Measurements from ENCODE around the gene ACMSD. TPM values are rescaled to one million over a fixed set of nuclear protein-coding genes. Genes with fewer than 3 reads are reported as not detected.

Gene ACMSD
- total RNA-seq, 4 donors from 2014 or later: not detected

DNA sequence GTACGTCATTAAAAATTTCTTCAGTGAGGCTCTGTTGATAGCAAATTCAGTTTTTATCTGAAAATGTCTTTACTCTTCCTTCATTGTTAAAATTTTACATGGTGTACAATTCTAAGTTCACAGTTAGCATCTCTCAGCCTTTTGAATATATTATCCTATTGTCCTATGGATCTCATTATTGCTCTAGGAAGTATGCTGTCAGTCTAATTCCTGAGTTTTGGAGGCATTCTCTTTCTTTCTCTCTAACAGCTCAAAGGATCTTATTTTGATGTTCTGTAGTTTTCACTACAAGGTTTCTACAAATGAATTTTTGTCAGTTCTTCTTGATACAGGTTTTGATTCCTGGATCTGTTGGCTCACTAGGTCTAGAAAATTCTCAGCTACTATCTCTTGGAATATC lies 2.9 kb upstream of the ACMSD start:
- Histone ChIP-seq H3K4me3 (no peak overlapping the region), H3K27ac (replicated peaks in 1 of 4) (no peak overlapping the region), H3K27me3 (no peaks in the 10 kb centered on the region), H3K36me3 (no peaks in the 10 kb centered on the region), H3K4me1 (no peaks in the 10 kb centered on the region), H3K9me3 (peaks cover 0 to 23% (median 15%) of the 10 kb centered on the region in 4 donors)
- 93% methylated on average over 1 of the region's 1 CpG for WGBS
- no peak for DNase-seq (ENCODE audit: extremely low spot score)
- TF ChIP-seq POLR2A (IDR thresholded peaks at IDR 0.05; ENCODE audit: low read depth) (no peak), POLR2AphosphoS5 (IDR thresholded peaks at IDR 0.05) (no peak), EP300 (IDR thresholded peaks at IDR 0.05) (no peak)
- TF ChIP-seq, protein P1, sequence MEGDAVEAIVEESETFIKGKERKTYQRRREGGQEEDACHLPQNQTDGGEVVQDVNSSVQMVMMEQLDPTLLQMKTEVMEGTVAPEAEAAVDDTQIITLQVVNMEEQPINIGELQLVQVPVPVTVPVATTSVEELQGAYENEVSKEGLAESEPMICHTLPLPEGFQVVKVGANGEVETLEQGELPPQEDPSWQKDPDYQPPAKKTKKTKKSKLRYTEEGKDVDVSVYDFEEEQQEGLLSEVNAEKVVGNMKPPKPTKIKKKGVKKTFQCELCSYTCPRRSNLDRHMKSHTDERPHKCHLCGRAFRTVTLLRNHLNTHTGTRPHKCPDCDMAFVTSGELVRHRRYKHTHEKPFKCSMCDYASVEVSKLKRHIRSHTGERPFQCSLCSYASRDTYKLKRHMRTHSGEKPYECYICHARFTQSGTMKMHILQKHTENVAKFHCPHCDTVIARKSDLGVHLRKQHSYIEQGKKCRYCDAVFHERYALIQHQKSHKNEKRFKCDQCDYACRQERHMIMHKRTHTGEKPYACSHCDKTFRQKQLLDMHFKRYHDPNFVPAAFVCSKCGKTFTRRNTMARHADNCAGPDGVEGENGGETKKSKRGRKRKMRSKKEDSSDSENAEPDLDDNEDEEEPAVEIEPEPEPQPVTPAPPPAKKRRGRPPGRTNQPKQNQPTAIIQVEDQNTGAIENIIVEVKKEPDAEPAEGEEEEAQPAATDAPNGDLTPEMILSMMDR (IDR thresholded peaks at IDR 0.05): no peak
- intact Hi-C loops (cut with DNase I): no loop called here

DNA sequence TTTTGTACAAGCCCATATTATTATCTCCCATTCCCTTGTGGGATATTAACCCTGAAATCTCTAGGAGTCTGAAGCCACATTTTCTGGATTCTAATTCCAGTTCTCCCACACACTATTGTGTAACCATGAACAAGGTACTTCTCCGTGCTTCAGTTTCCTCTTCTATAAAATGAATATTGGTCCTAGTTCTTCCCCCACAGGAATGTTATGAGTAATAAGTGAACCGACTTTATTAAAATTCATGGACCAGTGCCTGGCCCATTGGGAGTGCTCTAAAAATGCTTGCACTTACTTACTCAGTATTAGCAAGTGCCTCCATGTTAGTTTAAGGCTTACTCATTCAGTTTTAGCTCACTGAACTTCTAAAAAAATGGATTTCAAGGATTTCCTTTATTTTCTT lies 1.4 kb upstream of the ACMSD start:
- WGBS: 83% methylated on average over 2 of the region's 2 CpGs

DNA sequence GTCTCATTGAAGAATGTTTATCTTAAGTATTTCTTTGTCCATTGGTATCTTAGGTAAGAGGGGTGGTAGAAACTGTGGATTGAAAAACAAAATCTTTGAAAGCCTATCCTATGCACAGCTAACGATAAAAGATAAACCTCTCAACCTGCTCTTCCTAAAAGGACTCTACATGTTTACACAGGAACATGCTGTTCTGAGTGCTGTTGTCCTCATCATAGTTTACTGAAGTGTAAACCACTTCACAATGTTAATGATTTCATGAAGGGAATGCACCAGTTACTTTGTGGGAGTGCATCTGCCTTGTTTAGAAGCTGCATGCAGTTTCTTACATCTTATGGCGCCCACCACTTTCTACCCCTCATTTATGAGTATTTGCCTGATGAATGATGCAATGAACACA lies 1.2 kb downstream of the ACMSD start:
- Histone ChIP-seq H3K27ac (replicated peaks in 1 of 4) (no peak overlapping the region), H3K9me3 (peaks cover 0 to 20% (median 16%) of the 10 kb centered on the region in 4 donors), H3K27me3 (no peaks in the 10 kb centered on the region), H3K4me1 (no peaks in the 10 kb centered on the region), H3K36me3 (no peaks in the 10 kb centered on the region), H3K4me3 (no peak overlapping the region)
- TF ChIP-seq POLR2A (IDR thresholded peaks at IDR 0.05; ENCODE audit: low read depth): no peak
- no peak for TF ChIP-seq POLR2AphosphoS5 (IDR thresholded peaks at IDR 0.05)
- TF ChIP-seq EP300 (IDR thresholded peaks at IDR 0.05): no peak
- TF ChIP-seq, protein P1 (IDR thresholded peaks at IDR 0.05): no peak
- 86% methylated on average over 2 of the region's 2 CpGs for WGBS
- no peak for DNase-seq (ENCODE audit: extremely low spot score)
- intact Hi-C loops (cut with DNase I): no loop called here

More for the DNA sequence above, 1.4 kb upstream of the ACMSD start:
- intact Hi-C loops (cut with DNase I): no loop called here
- Histone ChIP-seq H3K36me3 (no peaks in the 10 kb centered on the region), H3K27me3 (no peaks in the 10 kb centered on the region), H3K4me1 (no peaks in the 10 kb centered on the region), H3K27ac (replicated peaks in 1 of 4) (no peak overlapping the region), H3K4me3 (no peak overlapping the region), H3K9me3 (peaks cover 0 to 23% (median 15%) of the 10 kb centered on the region in 4 donors)
- TF ChIP-seq POLR2A (IDR thresholded peaks at IDR 0.05; ENCODE audit: low read depth): no peak
- no peak for DNase-seq (ENCODE audit: extremely low spot score)

DNA sequence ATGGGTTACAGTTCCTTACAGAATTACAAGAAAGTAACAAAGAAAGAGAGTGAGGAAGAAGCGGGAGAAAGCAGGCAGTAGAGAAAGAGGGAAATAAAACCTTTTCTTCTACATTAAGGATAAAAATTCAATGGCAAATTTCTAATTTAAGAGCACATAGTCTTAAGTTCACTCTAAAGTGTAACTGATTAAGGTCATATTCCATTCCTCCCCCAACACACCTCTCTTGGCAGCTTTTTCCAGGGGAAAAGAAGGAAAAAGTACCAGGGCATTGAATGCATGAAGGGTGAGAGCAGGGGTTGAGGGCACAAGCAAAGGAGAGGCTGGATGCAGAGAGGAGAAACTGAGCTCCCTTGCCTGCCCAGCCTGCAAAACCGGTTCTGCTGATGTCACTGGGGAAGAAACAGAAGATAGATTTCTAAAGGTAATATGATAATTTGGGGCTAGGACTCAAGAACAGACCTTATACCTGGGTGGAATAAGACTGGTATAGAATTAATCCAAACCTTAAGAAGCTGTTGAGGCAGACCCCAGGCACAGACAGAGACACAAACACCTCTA lies 4.6 kb downstream of the ACMSD start:
- TF ChIP-seq POLR2AphosphoS5 (IDR thresholded peaks at IDR 0.05) (no peak), EP300 (IDR thresholded peaks at IDR 0.05) (no peak), POLR2A (IDR thresholded peaks at IDR 0.05; ENCODE audit: low read depth) (no peak)
- TF ChIP-seq, protein P1 (IDR thresholded peaks at IDR 0.05): no peak
- Histone ChIP-seq H3K4me1 (no peaks in the 10 kb centered on the region), H3K4me3 (no peak overlapping the region), H3K36me3 (no peaks in the 10 kb centered on the region), H3K9me3 (peaks cover 0 to 8% (median 2%) of the 10 kb centered on the region in 4 donors), H3K27me3 (no peaks in the 10 kb centered on the region), H3K27ac (replicated peaks in 1 of 4) (no peak overlapping the region)
- intact Hi-C loops (cut with DNase I): no loop called here
- WGBS: 90% methylated on average over 2 of the region's 2 CpGs
- no peak for DNase-seq (ENCODE audit: extremely low spot score)

DNA sequence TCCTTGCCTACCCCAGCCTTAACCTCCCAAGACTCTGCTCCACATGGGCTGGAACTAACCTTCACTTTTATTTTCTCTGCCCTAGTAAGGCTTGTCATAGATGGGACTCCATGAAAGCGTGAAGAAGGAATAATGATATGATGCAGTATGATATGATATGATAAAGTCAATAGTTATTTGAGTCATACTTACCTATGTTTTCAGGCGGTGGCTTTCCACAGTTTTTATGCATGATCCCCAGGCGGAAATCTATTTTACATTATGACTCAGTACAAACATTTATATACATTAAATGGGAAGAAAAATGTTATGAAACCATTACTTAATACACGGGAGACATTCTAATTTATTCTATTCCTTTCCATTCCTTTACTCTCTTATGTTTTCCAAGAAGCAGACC lies 5.6 kb downstream of the ACMSD start:
- no peak overlapping the region for H3K4me3 ChIP-seq
- WGBS: 74% methylated on average over 4 of the region's 4 CpGs
- no peaks in the 10 kb centered on the region for H3K4me1 ChIP-seq

More for the DNA sequence above, 5.6 kb downstream of the ACMSD start:
- Histone ChIP-seq H3K36me3 (no peaks in the 10 kb centered on the region), H3K9me3 (peaks cover 0 to 8% (median 2%) of the 10 kb centered on the region in 4 donors), H3K27me3 (no peaks in the 10 kb centered on the region), H3K27ac (replicated peaks in 1 of 4) (no peak overlapping the region)
- intact Hi-C loops (cut with DNase I): no loop called here
- DNase-seq (ENCODE audit: extremely low spot score): no peak
- TF ChIP-seq POLR2AphosphoS5 (IDR thresholded peaks at IDR 0.05): no peak
- TF ChIP-seq POLR2A (IDR thresholded peaks at IDR 0.05; ENCODE audit: low read depth): no peak
- TF ChIP-seq EP300 (IDR thresholded peaks at IDR 0.05): no peak
- TF ChIP-seq, protein P1 (IDR thresholded peaks at IDR 0.05): no peak

All from esophagus muscularis mucosa (tissue), 4 donors.